ENCODE data around the gene SPATA1. TPM values are rescaled to one million over a fixed set of nuclear protein-coding genes. Genes with fewer than 3 reads are reported as not detected.

The SPATA1 gene
- total and polyA plus RNA-seq, 2 of the 13 experiments (the other 11 are each of a cell fraction or from before 2014, with no cell fraction given), result 0.70 to 1.4 TPM

- peak; percentile 93 for TF ChIP-seq ZBTB40 (IDR thresholded peaks at IDR 0.05)
- peak; percentile 72 for TF ChIP-seq ZBTB40 (CRISPR knock-in tag; IDR thresholded peaks at IDR 0.05)
- peak; percentile 21; the same call in 1 of the 2 replicates for TF ChIP-seq MED13 (CRISPR knock-in tag; IDR thresholded peaks at IDR 0.05)
- TF ChIP-seq NR2C2 (CRISPR knock-in tag; IDR thresholded peaks at IDR 0.05; ENCODE audit: borderline replicate concordance), result peak; percentile 100
- 0 out of 2 replicates have a peak, but pooled peaks have one; percentile 40 for TF ChIP-seq SRY (CRISPR knock-in tag; IDR thresholded peaks at IDR 0.05)
- TF ChIP-seq TBX2 (CRISPR knock-in tag; IDR thresholded peaks at IDR 0.05; ENCODE audit: borderline replicate concordance), result peak; percentile 62; the same call in 1 of the 2 replicates
- TF ChIP-seq THAP7 (CRISPR knock-in tag; IDR thresholded peaks at IDR 0.05), result 0 out of 2 replicates have a peak, but pooled peaks have one; percentile 29
- TF ChIP-seq SUZ12 (IDR thresholded peaks at IDR 0.05; ENCODE audit: low read depth, low read length), result no peak
- TF ChIP-seq DRAP1 (CRISPR knock-in tag; IDR thresholded peaks at IDR 0.05), result peak; percentile 73; the same call in 1 of the 2 replicates
- TF ChIP-seq ZNF761 (CRISPR knock-in tag; conservative IDR thresholded peaks at IDR 0.05), result peak; percentile 80; the same call in 1 of the 2 replicates
- peak; percentile 47; the same call in 1 of the 2 replicates for TF ChIP-seq ZNF788 (CRISPR knock-in tag; IDR thresholded peaks at IDR 0.05; ENCODE audit: borderline replicate concordance)
- TF ChIP-seq TGIF2 (CRISPR knock-in tag; IDR thresholded peaks at IDR 0.05), result peak; percentile 74; the same call in 1 of the 2 replicates
- TF ChIP-seq CBX2 (IDR thresholded peaks at IDR 0.05; ENCODE audit: low read depth, low read length), result peak; percentile 34; the same call in 1 of the 2 replicates
- no peak for TF ChIP-seq CBX2 (CRISPR knock-in tag; IDR thresholded peaks at IDR 0.05; ENCODE audit: low read depth)
- peak; percentile 66; the same call in 1 of the 2 replicates for TF ChIP-seq ZNF704 (CRISPR knock-in tag; IDR thresholded peaks at IDR 0.05; ENCODE audit: borderline replicate concordance)
- TF ChIP-seq SP5 (CRISPR knock-in tag; IDR thresholded peaks at IDR 0.05; ENCODE audit: borderline replicate concordance, low read depth), result 0 out of 2 replicates have a peak, but pooled peaks have one; percentile 6
- TF ChIP-seq ZNF224 (CRISPR knock-in tag; IDR thresholded peaks at IDR 0.05), result 0 out of 2 replicates have a peak, but pooled peaks have one; percentile 35
These were observed 27.0 kb upstream of the SPATA1 start, which contains the start of gene RPF1 (continued) for GRCh38 chr1:84478876-84479868.
